Measurements from ENCODE around the gene SCAMP1.

DNA sequence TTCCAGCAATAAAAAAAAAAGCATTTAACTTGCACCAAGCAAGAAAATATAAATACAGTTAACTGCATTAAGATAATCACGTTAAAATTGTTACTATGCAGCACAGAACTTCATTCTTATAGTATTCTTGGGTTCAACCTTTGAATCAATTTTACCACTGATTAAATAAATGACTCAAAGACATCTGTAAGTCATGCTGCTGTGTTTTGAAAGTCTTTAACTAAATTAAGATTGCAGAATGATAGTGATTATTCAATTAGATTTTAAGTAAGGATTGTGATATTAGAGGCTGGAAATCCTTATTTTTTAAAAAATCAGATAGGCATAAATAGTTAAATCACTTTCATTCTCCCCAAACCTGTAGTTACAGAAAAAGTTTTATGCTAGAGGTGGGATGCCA, 116.4 kb downstream of the SCAMP1 start:
- TF ChIP-seq, protein P1, sequence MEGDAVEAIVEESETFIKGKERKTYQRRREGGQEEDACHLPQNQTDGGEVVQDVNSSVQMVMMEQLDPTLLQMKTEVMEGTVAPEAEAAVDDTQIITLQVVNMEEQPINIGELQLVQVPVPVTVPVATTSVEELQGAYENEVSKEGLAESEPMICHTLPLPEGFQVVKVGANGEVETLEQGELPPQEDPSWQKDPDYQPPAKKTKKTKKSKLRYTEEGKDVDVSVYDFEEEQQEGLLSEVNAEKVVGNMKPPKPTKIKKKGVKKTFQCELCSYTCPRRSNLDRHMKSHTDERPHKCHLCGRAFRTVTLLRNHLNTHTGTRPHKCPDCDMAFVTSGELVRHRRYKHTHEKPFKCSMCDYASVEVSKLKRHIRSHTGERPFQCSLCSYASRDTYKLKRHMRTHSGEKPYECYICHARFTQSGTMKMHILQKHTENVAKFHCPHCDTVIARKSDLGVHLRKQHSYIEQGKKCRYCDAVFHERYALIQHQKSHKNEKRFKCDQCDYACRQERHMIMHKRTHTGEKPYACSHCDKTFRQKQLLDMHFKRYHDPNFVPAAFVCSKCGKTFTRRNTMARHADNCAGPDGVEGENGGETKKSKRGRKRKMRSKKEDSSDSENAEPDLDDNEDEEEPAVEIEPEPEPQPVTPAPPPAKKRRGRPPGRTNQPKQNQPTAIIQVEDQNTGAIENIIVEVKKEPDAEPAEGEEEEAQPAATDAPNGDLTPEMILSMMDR (IDR thresholded peaks at IDR 0.05) = no peak
- no peak for TF ChIP-seq POLR2A (IDR thresholded peaks at IDR 0.05)
- TF ChIP-seq POLR2AphosphoS5 (IDR thresholded peaks at IDR 0.05) = no peak

Measured in breast epithelium (tissue), 3 donors.